ENCODE data around the gene MAP3K10. TPM values are rescaled to one million over a fixed set of nuclear protein-coding genes. Genes with fewer than 3 reads are reported as not detected.

MAP3K10 gene
- polyA plus RNA-seq, 1 of the 3 experiments (the other 2 are of a cell fraction), result 10.7 TPM

DNA sequence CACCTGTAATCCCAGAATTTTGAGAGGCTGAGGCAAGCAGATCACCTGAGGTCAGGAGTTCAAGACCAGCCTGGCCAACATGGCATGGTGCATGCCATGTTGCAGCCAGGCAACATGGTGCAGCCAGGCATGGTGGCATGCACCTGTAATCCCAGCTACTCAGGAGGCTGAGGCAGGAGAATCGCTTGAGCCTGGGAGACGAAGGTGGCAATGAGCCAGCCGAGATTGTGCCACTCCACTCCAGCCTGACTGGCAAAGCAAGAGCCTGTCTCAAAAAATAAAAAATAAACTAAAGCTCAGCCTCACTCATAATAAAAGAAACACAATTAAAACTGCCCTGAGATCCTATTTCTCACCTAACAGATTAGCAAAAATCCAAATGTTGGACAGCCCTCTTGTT, 49.7 kb upstream of the MAP3K10 start:
- Histone ChIP-seq H3K9ac (no peak overlapping the region), H2AFZ (ENCODE audit: low read depth) (no peak overlapping the region), H4K20me1 (ENCODE audit: insufficient read depth) (no peaks in the 10 kb centered on the region), H3K9me3 (no peaks in the 10 kb centered on the region), H3K79me2 (ENCODE audit: insufficient read depth) (no peaks in the 10 kb centered on the region), H3K4me2 (no peak overlapping the region), H3K4me3 (ENCODE audit: low read depth in 2 of 2, low read length in 1 of 2) (no peak overlapping the region), H3K36me3 (replicated peaks in 1 of 2; ENCODE audit: control insufficient read depth in 1 of 2, insufficient read depth in 2 of 2, low read length in 1 of 2) (no peaks in the 10 kb centered on the region), H3K27ac (ENCODE audit: low read depth in 2 of 2, low read length in 1 of 2) (no peak overlapping the region), H3F3A (replicated peaks; ENCODE audit: insufficient read depth) (no peaks in the 10 kb centered on the region), H3K4me1 (ENCODE audit: control insufficient read depth in 1 of 2, insufficient read depth in 2 of 2, low read depth in 1 of 2, low read length in 1 of 2) (no peaks in the 10 kb centered on the region), H3K27me3 (ENCODE audit: insufficient read depth) (peaks cover 18% of the 10 kb centered on the region; the same call in 1 of the 2 replicates), H3K9me2 (no peaks in the 10 kb centered on the region)
- TF ChIP-seq GABPA (IDR thresholded peaks at IDR 0.05; ENCODE audit: low read depth) (no peak), RFX5 (IDR thresholded peaks at IDR 0.05; ENCODE audit: low read length) (no peak), FOXM1 (IDR thresholded peaks at IDR 0.05; ENCODE audit: low read depth) (no peak), SIN3A (IDR thresholded peaks at IDR 0.05; ENCODE audit: borderline replicate concordance, low read depth, low read length) (no peak), MEF2A (IDR thresholded peaks at IDR 0.05; ENCODE audit: borderline replicate concordance, low read depth) (no peak), RCOR1 (IDR thresholded peaks at IDR 0.05; ENCODE audit: low read length) (no peak), YY1 (IDR thresholded peaks at IDR 0.05; ENCODE audit: low read depth) (no peak), TAF1 (IDR thresholded peaks at IDR 0.05; ENCODE audit: borderline replicate concordance, low read depth, low read length) (no peak), ELF1 (IDR thresholded peaks at IDR 0.05) (no peak), CHD2 (IDR thresholded peaks at IDR 0.05; ENCODE audit: low read length, partially characterized antibody) (no peak), NRF1 (IDR thresholded peaks at IDR 0.05; ENCODE audit: low read depth, low read length) (no peak), MXI1 (IDR thresholded peaks at IDR 0.05; ENCODE audit: low read depth, low read length) (no peak), EZH2phosphoT487 (IDR thresholded peaks at IDR 0.05; ENCODE audit: borderline replicate concordance, low read depth) (no peak), EP300 (IDR thresholded peaks at IDR 0.05; ENCODE audit: borderline replicate concordance in 1 of 2, low read depth in 1 of 2, low read length in 1 of 2) (no peak)
- TF ChIP-seq, protein P1, sequence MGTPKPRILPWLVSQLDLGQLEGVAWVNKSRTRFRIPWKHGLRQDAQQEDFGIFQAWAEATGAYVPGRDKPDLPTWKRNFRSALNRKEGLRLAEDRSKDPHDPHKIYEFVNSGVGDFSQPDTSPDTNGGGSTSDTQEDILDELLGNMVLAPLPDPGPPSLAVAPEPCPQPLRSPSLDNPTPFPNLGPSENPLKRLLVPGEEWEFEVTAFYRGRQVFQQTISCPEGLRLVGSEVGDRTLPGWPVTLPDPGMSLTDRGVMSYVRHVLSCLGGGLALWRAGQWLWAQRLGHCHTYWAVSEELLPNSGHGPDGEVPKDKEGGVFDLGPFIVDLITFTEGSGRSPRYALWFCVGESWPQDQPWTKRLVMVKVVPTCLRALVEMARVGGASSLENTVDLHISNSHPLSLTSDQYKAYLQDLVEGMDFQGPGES (IDR thresholded peaks at IDR 0.05; ENCODE audit: low read depth, low read length), result no peak
- TF ChIP-seq, protein P2, sequence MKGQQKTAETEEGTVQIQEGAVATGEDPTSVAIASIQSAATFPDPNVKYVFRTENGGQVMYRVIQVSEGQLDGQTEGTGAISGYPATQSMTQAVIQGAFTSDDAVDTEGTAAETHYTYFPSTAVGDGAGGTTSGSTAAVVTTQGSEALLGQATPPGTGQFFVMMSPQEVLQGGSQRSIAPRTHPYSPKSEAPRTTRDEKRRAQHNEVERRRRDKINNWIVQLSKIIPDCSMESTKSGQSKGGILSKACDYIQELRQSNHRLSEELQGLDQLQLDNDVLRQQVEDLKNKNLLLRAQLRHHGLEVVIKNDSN (IDR thresholded peaks at IDR 0.05; ENCODE audit: borderline replicate concordance, low read depth), result no peak
- TF ChIP-seq, protein P3, sequence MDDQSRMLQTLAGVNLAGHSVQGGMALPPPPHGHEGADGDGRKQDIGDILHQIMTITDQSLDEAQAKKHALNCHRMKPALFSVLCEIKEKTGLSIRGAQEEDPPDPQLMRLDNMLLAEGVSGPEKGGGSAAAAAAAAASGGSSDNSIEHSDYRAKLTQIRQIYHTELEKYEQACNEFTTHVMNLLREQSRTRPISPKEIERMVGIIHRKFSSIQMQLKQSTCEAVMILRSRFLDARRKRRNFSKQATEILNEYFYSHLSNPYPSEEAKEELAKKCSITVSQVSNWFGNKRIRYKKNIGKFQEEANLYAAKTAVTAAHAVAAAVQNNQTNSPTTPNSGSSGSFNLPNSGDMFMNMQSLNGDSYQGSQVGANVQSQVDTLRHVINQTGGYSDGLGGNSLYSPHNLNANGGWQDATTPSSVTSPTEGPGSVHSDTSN (IDR thresholded peaks at IDR 0.05), result no peak
- TF ChIP-seq, protein P4, sequence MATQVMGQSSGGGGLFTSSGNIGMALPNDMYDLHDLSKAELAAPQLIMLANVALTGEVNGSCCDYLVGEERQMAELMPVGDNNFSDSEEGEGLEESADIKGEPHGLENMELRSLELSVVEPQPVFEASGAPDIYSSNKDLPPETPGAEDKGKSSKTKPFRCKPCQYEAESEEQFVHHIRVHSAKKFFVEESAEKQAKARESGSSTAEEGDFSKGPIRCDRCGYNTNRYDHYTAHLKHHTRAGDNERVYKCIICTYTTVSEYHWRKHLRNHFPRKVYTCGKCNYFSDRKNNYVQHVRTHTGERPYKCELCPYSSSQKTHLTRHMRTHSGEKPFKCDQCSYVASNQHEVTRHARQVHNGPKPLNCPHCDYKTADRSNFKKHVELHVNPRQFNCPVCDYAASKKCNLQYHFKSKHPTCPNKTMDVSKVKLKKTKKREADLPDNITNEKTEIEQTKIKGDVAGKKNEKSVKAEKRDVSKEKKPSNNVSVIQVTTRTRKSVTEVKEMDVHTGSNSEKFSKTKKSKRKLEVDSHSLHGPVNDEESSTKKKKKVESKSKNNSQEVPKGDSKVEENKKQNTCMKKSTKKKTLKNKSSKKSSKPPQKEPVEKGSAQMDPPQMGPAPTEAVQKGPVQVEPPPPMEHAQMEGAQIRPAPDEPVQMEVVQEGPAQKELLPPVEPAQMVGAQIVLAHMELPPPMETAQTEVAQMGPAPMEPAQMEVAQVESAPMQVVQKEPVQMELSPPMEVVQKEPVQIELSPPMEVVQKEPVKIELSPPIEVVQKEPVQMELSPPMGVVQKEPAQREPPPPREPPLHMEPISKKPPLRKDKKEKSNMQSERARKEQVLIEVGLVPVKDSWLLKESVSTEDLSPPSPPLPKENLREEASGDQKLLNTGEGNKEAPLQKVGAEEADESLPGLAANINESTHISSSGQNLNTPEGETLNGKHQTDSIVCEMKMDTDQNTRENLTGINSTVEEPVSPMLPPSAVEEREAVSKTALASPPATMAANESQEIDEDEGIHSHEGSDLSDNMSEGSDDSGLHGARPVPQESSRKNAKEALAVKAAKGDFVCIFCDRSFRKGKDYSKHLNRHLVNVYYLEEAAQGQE (IDR thresholded peaks at IDR 0.05; ENCODE audit: low read depth, low read length), result no peak
- TF ChIP-seq, protein P5, sequence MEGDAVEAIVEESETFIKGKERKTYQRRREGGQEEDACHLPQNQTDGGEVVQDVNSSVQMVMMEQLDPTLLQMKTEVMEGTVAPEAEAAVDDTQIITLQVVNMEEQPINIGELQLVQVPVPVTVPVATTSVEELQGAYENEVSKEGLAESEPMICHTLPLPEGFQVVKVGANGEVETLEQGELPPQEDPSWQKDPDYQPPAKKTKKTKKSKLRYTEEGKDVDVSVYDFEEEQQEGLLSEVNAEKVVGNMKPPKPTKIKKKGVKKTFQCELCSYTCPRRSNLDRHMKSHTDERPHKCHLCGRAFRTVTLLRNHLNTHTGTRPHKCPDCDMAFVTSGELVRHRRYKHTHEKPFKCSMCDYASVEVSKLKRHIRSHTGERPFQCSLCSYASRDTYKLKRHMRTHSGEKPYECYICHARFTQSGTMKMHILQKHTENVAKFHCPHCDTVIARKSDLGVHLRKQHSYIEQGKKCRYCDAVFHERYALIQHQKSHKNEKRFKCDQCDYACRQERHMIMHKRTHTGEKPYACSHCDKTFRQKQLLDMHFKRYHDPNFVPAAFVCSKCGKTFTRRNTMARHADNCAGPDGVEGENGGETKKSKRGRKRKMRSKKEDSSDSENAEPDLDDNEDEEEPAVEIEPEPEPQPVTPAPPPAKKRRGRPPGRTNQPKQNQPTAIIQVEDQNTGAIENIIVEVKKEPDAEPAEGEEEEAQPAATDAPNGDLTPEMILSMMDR (IDR thresholded peaks at IDR 0.05), result no peak
- TF ChIP-seq, protein P6, sequence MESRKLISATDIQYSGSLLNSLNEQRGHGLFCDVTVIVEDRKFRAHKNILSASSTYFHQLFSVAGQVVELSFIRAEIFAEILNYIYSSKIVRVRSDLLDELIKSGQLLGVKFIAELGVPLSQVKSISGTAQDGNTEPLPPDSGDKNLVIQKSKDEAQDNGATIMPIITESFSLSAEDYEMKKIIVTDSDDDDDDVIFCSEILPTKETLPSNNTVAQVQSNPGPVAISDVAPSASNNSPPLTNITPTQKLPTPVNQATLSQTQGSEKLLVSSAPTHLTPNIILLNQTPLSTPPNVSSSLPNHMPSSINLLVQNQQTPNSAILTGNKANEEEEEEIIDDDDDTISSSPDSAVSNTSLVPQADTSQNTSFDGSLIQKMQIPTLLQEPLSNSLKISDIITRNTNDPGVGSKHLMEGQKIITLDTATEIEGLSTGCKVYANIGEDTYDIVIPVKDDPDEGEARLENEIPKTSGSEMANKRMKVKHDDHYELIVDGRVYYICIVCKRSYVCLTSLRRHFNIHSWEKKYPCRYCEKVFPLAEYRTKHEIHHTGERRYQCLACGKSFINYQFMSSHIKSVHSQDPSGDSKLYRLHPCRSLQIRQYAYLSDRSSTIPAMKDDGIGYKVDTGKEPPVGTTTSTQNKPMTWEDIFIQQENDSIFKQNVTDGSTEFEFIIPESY (IDR thresholded peaks at IDR 0.05; ENCODE audit: borderline replicate concordance, low read depth), result no peak
- ChIA-PET CTCF (interaction anchor here (1.5 to 3.4 kb wide), 5 partner anchors 14 to 86 kb away, joined by 3 to 30 read pairs (median 20); partner anchors contain the start of genes CCNP and ZNF780A), POLR2A (no interaction called here)
- DNase-seq, result no peak
- 29% methylated on average over 3 of the region's 3 CpGs for WGBS (ENCODE audit: low lambda C conversion rate)

All from SK-N-SH (cell line).